ENCODE data around the gene INSIG1. TPM values are rescaled to one million over a fixed set of nuclear protein-coding genes. Genes with fewer than 3 reads are reported as not detected.

INSIG1 gene
- total and polyA plus RNA-seq, 2 donors (not counting 3 experiments of a cell fraction or from before 2014, with no cell fraction given) = 79.3 to 102 TPM

DNA sequence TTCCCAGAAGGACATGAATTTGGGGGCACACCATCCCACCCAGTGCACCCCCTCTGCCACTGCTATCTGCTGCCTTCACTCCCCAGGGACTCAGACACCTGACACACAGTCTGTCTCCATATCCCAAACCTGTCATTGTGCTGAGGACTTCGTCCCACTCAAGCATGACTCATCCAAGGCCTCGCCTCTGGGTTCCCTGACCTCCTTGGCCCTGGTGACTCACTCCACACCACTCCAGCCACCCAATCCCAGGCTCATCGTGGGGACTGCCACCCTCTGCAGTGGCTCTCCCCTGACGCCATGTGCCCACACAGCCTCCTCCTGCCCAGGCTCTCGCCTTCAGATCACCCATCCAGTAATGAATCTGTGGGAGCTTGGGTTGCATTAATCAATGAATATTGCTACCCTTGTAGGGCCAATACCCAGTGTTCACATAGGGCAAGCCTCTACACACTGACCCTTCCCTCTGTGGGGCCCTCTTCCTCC lies 6.6 kb upstream of the INSIG1 start:
- Histone ChIP-seq H3K9ac (replicated peaks; ENCODE audit: extremely low read depth, insufficient read depth, low read length) (no peak overlapping the region), H3K36me3 (ENCODE audit: control insufficient read depth in 2 of 2, extremely low read depth in 1 of 2, insufficient read depth in 2 of 2, low read length in 2 of 2) (no peaks in the 10 kb centered on the region), H3K9me1 (replicated peaks; ENCODE audit: control insufficient read depth, extremely low read depth, insufficient read depth, low read length) (no peaks in the 10 kb centered on the region), H2AFZ (ENCODE audit: low read depth, low read length) (no peak overlapping the region), H3K79me2 (ENCODE audit: control insufficient read depth, insufficient read depth, low read length) (no peaks in the 10 kb centered on the region), H3K27ac (ENCODE audit: insufficient read depth, low read depth, low read length) (no peak overlapping the region), H3K9me3 (replicated peaks; ENCODE audit: control insufficient read depth, insufficient read depth, low read length) (no peaks in the 10 kb centered on the region), H3K4me1 (ENCODE audit: control insufficient read depth, extremely low read depth, insufficient read depth, low read length) (peaks cover 15% of the 10 kb centered on the region), H3K4me2 (ENCODE audit: insufficient read depth, low read length) (no peak overlapping the region), H3K4me3 (replicated peaks in 1 of 3; ENCODE audit: insufficient read depth in 1 of 3, low read depth in 1 of 3, low read length in 3 of 3) (no peak overlapping the region), H4K20me1 (replicated peaks; ENCODE audit: control insufficient read depth, extremely low read depth, insufficient read depth, low read length) (no peaks in the 10 kb centered on the region), H3K27me3 (ENCODE audit: control insufficient read depth in 2 of 2, insufficient read depth in 2 of 2, low read length in 2 of 2) (no peaks in the 10 kb centered on the region)
- no TSS peak for BruUV-seq (replicated peaks)
- ChIA-PET POLR2A (no interaction called here), CTCF (no interaction called here)
- dilution Hi-C loops (cut with MboI; ENCODE audit: extremely low pct_ligation_motif_present, low sequenced_read_pairs) (no loop called here), intact Hi-C loops (cut with micrococcal nuclease) (loop anchor here (1.0 to 10.0 kb wide), 2 partner anchors 10 to 474 kb away; no protein-coding TSS in a partner anchor)
- FAIRE-seq (peak; percentile 90), DNase-seq (ENCODE audit: low read depth, low spot score) (peak; percentile 37)
- TF ChIP-seq EZH2 (IDR thresholded peaks at IDR 0.05; ENCODE audit: borderline replicate concordance, low read depth, low read length, severe bottlenecking) = no peak
- no peak for TF ChIP-seq GATA2 (IDR thresholded peaks at IDR 0.05; ENCODE audit: insufficient read depth, insufficient read length, low read depth, low read length)
- TF ChIP-seq JUN (IDR thresholded peaks at IDR 0.05; ENCODE audit: borderline replicate concordance, insufficient read depth, insufficient read length, low read depth) = peak; percentile 77
- peak; percentile 88 for TF ChIP-seq FOS (IDR thresholded peaks at IDR 0.05; ENCODE audit: borderline replicate concordance, insufficient read depth, low read length)
- no peak for TF ChIP-seq POLR2AphosphoS5 (IDR thresholded peaks at IDR 0.05; ENCODE audit: insufficient read depth, low read depth, low read length)
- TF ChIP-seq, protein P1, sequence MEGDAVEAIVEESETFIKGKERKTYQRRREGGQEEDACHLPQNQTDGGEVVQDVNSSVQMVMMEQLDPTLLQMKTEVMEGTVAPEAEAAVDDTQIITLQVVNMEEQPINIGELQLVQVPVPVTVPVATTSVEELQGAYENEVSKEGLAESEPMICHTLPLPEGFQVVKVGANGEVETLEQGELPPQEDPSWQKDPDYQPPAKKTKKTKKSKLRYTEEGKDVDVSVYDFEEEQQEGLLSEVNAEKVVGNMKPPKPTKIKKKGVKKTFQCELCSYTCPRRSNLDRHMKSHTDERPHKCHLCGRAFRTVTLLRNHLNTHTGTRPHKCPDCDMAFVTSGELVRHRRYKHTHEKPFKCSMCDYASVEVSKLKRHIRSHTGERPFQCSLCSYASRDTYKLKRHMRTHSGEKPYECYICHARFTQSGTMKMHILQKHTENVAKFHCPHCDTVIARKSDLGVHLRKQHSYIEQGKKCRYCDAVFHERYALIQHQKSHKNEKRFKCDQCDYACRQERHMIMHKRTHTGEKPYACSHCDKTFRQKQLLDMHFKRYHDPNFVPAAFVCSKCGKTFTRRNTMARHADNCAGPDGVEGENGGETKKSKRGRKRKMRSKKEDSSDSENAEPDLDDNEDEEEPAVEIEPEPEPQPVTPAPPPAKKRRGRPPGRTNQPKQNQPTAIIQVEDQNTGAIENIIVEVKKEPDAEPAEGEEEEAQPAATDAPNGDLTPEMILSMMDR (IDR thresholded peaks at IDR 0.05; ENCODE audit: extremely low read depth in 1 of 2, insufficient read depth in 1 of 2, low read depth in 1 of 2, low read length in 2 of 2) = no peak
- no peak for TF ChIP-seq MYC (IDR thresholded peaks at IDR 0.05; ENCODE audit: low read depth, low read length)
- TF ChIP-seq POLR2A (IDR thresholded peaks at IDR 0.05; ENCODE audit: low read depth, low read length) = no peak
- TF ChIP-seq, protein P2, sequence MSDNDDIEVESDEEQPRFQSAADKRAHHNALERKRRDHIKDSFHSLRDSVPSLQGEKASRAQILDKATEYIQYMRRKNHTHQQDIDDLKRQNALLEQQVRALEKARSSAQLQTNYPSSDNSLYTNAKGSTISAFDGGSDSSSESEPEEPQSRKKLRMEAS (IDR thresholded peaks at IDR 0.05; ENCODE audit: insufficient read depth, insufficient read length) = no peak
